CD14-positive monocyte (primary cell): ENCODE data around the gene SETD1A. TPM values are rescaled to one million over a fixed set of nuclear protein-coding genes. Genes with fewer than 3 reads are reported as not detected.
A peak's percentile ranks its signal among the peaks of the same experiment; 100 is the strongest.

Experiments
- DNase-seq, 3 donors: peaks; one replicate each; pipeline ENCODE4 v3.0.0-alpha.2; 2011 to 2022
- H2AFZ ChIP-seq: 2 replicates; pipeline ENCODE4 v1.6.0; 2012; ENCODE audit warnings: mild to moderate bottlenecking, low read depth, low read length, inconsistent platforms; ENCODE audit not compliant: insufficient read depth, poor library complexity, severe bottlenecking
- H3K27ac ChIP-seq, 2 donors: 1 replicate in 1 of 2; 2 replicates in 1 of 2; pipeline ENCODE4 v1.5.1; 2012 to 2013; ENCODE audit warnings: low read length in 2 of 2, control low read depth in 1 of 2, inconsistent platforms in 1 of 2, low read depth in 1 of 2, mild to moderate bottlenecking in 1 of 2
- H3K27me3 ChIP-seq, 2 donors: one replicate each; pipeline versions ENCODE4 v1.6.0 to v1.6.1; 2011 to 2013; ENCODE audit warnings: low read length in 2 of 2; ENCODE audit not compliant: control insufficient read depth in 2 of 2, insufficient read depth in 2 of 2
- H3K36me3 ChIP-seq, 2 donors: replicated peaks in 1 of 2; 1 replicate in 1 of 2; 2 replicates in 1 of 2; pipeline versions ENCODE4 v1.5.1 to v1.6.1; 2012 to 2013; ENCODE audit warnings: low read length in 2 of 2, control low read depth in 1 of 2, inconsistent platforms in 1 of 2, mild to moderate bottlenecking in 1 of 2; ENCODE audit not compliant: insufficient read depth in 2 of 2, control insufficient read depth in 1 of 2
- H3K4me1 ChIP-seq, 2 donors: 1 replicate in 1 of 2; 2 replicates in 1 of 2; pipeline versions ENCODE4 v1.5.1 to v1.6.1; 2012 to 2013; ENCODE audit warnings: low read length in 2 of 2, control low read depth in 1 of 2, inconsistent platforms in 1 of 2, mild to moderate bottlenecking in 1 of 2, moderate library complexity in 1 of 2; ENCODE audit not compliant: insufficient read depth in 2 of 2, control insufficient read depth in 1 of 2
- H3K4me2 ChIP-seq: replicated peaks from 2 replicates; pipeline ENCODE3; 2012; ENCODE audit warnings: low read length, moderate library complexity, mild to moderate bottlenecking; ENCODE audit not compliant: poor library complexity, severe bottlenecking; ENCODE audit errors: extremely low read depth
- H3K4me3 ChIP-seq, 3 experiments: fragments of 200-600 bp in 1 of 3; sonication (generic) in 1 of 3; replicated peaks in 1 of 3; 1 replicate in 2 of 3; 2 replicates in 1 of 3; pipeline ENCODE4 v1.5.1; 2011 to 2013; ENCODE audit warnings: low read length in 3 of 3, mild to moderate bottlenecking in 3 of 3, control low read depth in 2 of 3, low read depth in 2 of 3, inconsistent platforms in 1 of 3, moderate library complexity in 1 of 3
- H3K79me2 ChIP-seq: 2 replicates; pipeline ENCODE4 v1.6.0; 2012; ENCODE audit warnings: mild to moderate bottlenecking, control low read depth, inconsistent platforms, low read length, moderate library complexity; ENCODE audit not compliant: insufficient read depth
- H3K9ac ChIP-seq: 2 replicates; pipeline ENCODE4 v1.6.0; 2017; ENCODE audit warnings: low read length, mild to moderate bottlenecking; ENCODE audit not compliant: insufficient read depth, poor library complexity, severe bottlenecking
- H3K9me3 ChIP-seq, 2 donors: replicated peaks in 1 of 2; 1 replicate in 1 of 2; 2 replicates in 1 of 2; pipeline versions ENCODE4 v1.5.1 to v1.6.1; 2012 to 2013; ENCODE audit warnings: low read length in 2 of 2, control low read depth in 1 of 2; ENCODE audit not compliant: control insufficient read depth in 1 of 2, insufficient read depth in 1 of 2
- H4K20me1 ChIP-seq: 2 replicates; pipeline ENCODE4 v1.6.0; 2012; ENCODE audit warnings: mild to moderate bottlenecking, low read length, control low read depth, moderate library complexity; ENCODE audit not compliant: insufficient read depth
- H3K27ac Mint-ChIP-seq, 7 donors: one replicate each; pipeline ENCODE4 v1.8.0; 2020; ENCODE audit warnings: mild to moderate bottlenecking in 7 of 7, mixed read lengths in 7 of 7, moderate library complexity in 6 of 7, inconsistent platforms in 2 of 7
- H3K27me3 Mint-ChIP-seq, 3 donors: one replicate each; pipeline ENCODE4 v1.8.0; 2021 to 2022; ENCODE audit warnings: low read depth in 3 of 3, mild to moderate bottlenecking in 3 of 3, mixed read lengths in 3 of 3, moderate library complexity in 3 of 3, inconsistent platforms in 1 of 3
- H3K36me3 Mint-ChIP-seq, 2 donors: one replicate each; pipeline ENCODE4 v1.8.0; 2020; ENCODE audit warnings: mixed read lengths in 2 of 2, inconsistent platforms in 1 of 2, mild to moderate bottlenecking in 1 of 2
- H3K4me1 Mint-ChIP-seq: one replicate; pipeline ENCODE4 v1.8.0; 2020; ENCODE audit warnings: mild to moderate bottlenecking, mixed read lengths
- H3K4me3 Mint-ChIP-seq, 2 donors: one replicate each; pipeline ENCODE4 v1.8.0; 2020; ENCODE audit warnings: mild to moderate bottlenecking in 2 of 2, mixed read lengths in 2 of 2, moderate library complexity in 1 of 2
- H3K9me3 Mint-ChIP-seq, 7 donors: one replicate each; pipeline ENCODE4 v1.8.0; 2020 to 2022; ENCODE audit warnings: mixed read lengths in 7 of 7, mild to moderate bottlenecking in 6 of 7, moderate library complexity in 6 of 7, inconsistent platforms in 2 of 7
- CTCF ChIP-seq: fragments of 200-600 bp; IDR thresholded peaks from one replicate; pipeline ENCODE4 v1.8.0; 2022; ENCODE audit warnings: antibody characterized with exemption, mild to moderate bottlenecking
- WGBS: methylation state at CpG from one replicate; pipeline ENCODE4 v1.1.5; 2013; ENCODE audit warnings: missing lambda C conversion rate; ENCODE audit not compliant: insufficient coverage; 5-methylcytosine and 5-hydroxymethylcytosine counted together
- intact Hi-C, 2 donors: fragments of 100-400 bp; cut with micrococcal nuclease; formaldehyde crosslinking; loops; one replicate each; pipeline versions ENCODE4 v1.15.0 to v1.15.1; 2023
- polyA plus RNA-seq, 3 donors: library from polyadenylated mRNA; depleted of rRNA in 1 of 3; unstranded in 2 of 3; stranded (reverse) in 1 of 3; fragments of 300-500 nt in 2 of 3; fragments of >200 nt in 1 of 3; fragmentation: Illumina TruSeq in 2 of 3; gene quantifications; 1 replicate in 2 of 3; 2 replicates in 1 of 3; pipeline ENCODE4 v1.2.3, GENCODE V29; 2012 to 2021

Gene SETD1A
- polyA plus RNA-seq, 3 donors = 0.16 to 6.6 (median 1.3) TPM

- Mint-ChIP-seq H3K27ac (peak overlapping the region in 6 of 7 donors; percentile 23 to 86 (median 71)), H3K4me1 (peaks cover 17% of the 10 kb centered on the region), H3K36me3 (no peaks in the 10 kb centered on the region), H3K4me3 (no peak overlapping the region), H3K9me3 (peaks cover 0 to 3% (median 0%) of the 10 kb centered on the region in 7 donors), H3K27me3 (peaks cover 0 to 2% (median 0%) of the 10 kb centered on the region in 3 donors)
- H3K4me1 ChIP-seq = no peaks in the 10 kb centered on the region
- WGBS = 36% methylated on average over 2 of the region's 5 CpGs
- H3K27me3 ChIP-seq = no peaks in the 10 kb centered on the region
- intact Hi-C loops = no loop called here
- no peak overlapping the region for H3K9ac ChIP-seq
- no peaks in the 10 kb centered on the region for H3K79me2 ChIP-seq
- no peak overlapping the region for H3K27ac ChIP-seq
- H4K20me1 ChIP-seq = no peaks in the 10 kb centered on the region
- no peak overlapping the region for H3K4me3 ChIP-seq
- no peak for TF ChIP-seq CTCF
- peak in 2 of 3 donors; percentile 8 to 20 for DNase-seq
- H3K36me3 ChIP-seq = no peaks in the 10 kb centered on the region
- H3K4me2 ChIP-seq = no peak overlapping the region
- no peaks in the 10 kb centered on the region for H3K9me3 ChIP-seq
- no peak overlapping the region for H2AFZ ChIP-seq
Measured at GRCh38 chr16:31025339-31025738, 67.8 kb downstream of the SETD1A start.

- peaks cover 27% of the 10 kb centered on the region for H3K4me1 Mint-ChIP-seq
- peaks cover 0 to 2% (median 0%) of the 10 kb centered on the region in 7 donors for H3K9me3 Mint-ChIP-seq
- no CpG with 5 or more reads among the region's 5 CpGs for WGBS
- H2AFZ ChIP-seq = no peak overlapping the region
- no peak overlapping the region for H3K9ac ChIP-seq
- H3K27me3 ChIP-seq = no peaks in the 10 kb centered on the region
- peaks cover 0 to 6% (median 2%) of the 10 kb centered on the region in 3 donors for H3K27me3 Mint-ChIP-seq
- peaks cover 13 to 17% of the 10 kb centered on the region in 2 donors for H3K4me1 ChIP-seq
- no peak overlapping the region for H3K4me2 ChIP-seq
- H3K27ac ChIP-seq = no peak overlapping the region
- H3K79me2 ChIP-seq = peaks cover 9% of the 10 kb centered on the region
- TF ChIP-seq CTCF = no peak
- no peak overlapping the region for H3K4me3 ChIP-seq
- H3K36me3 ChIP-seq = no peaks in the 10 kb centered on the region
- intact Hi-C loops = no loop called here
- no peak overlapping the region for H3K4me3 Mint-ChIP-seq
- peaks cover 2% of the 10 kb centered on the region for H4K20me1 ChIP-seq
- H3K27ac Mint-ChIP-seq = peak overlapping the region in 3 of 7 donors; percentile 18 to 28 (median 21)
- H3K9me3 ChIP-seq = no peaks in the 10 kb centered on the region
- no peaks in the 10 kb centered on the region for H3K36me3 Mint-ChIP-seq
- DNase-seq = no peak
Measured at GRCh38 chr16:31029272-31029671, 71.7 kb downstream of the SETD1A start.
